Esophagus (tissue), 2 donors: ENCODE measurements around the gene ALDH2. TPM values are rescaled to one million over a fixed set of nuclear protein-coding genes. Genes with fewer than 3 reads are reported as not detected.

Experiments
- H3K27ac ChIP-seq, 2 donors: one replicate each; pipeline ENCODE4 v1.5.1; 2013; ENCODE audit warnings: low read depth in 2 of 2, mild to moderate bottlenecking in 2 of 2, inconsistent platforms in 1 of 2, low read length in 1 of 2, moderate library complexity in 1 of 2
- H3K27me3 ChIP-seq, 2 donors: one replicate each; pipeline ENCODE4 v1.6.1; 2013; ENCODE audit warnings: low read length in 2 of 2, control low read depth in 1 of 2, mild to moderate bottlenecking in 1 of 2; ENCODE audit not compliant: insufficient read depth in 2 of 2, control insufficient read depth in 1 of 2
- H3K36me3 ChIP-seq, 2 donors: one replicate each; pipeline ENCODE4 v1.6.1; 2013; ENCODE audit warnings: low read length in 1 of 2; ENCODE audit not compliant: control insufficient read depth in 2 of 2, insufficient read depth in 2 of 2
- H3K4me1 ChIP-seq, 2 donors: one replicate each; pipeline ENCODE4 v1.6.1; 2013; ENCODE audit warnings: low read length in 1 of 2; ENCODE audit not compliant: control insufficient read depth in 2 of 2, insufficient read depth in 2 of 2
- H3K4me3 ChIP-seq, 2 donors: one replicate each; pipeline ENCODE4 v1.5.1; 2013; ENCODE audit warnings: low read length in 2 of 2, mild to moderate bottlenecking in 2 of 2, low read depth in 1 of 2, moderate library complexity in 1 of 2
- H3K9me3 ChIP-seq, 2 donors: one replicate each; pipeline ENCODE4 v1.6.1; 2013; ENCODE audit warnings: mild to moderate bottlenecking in 2 of 2, low read depth in 1 of 2, low read length in 1 of 2, moderate library complexity in 1 of 2; ENCODE audit not compliant: control insufficient read depth in 2 of 2, insufficient read depth in 1 of 2
- WGBS, 2 donors: extraction: QIAGEN DNeasy Blood & Tissue Kit; methylation state at CpG; one replicate each; pipeline ENCODE4 v1.1.7; 2013; 5-methylcytosine and 5-hydroxymethylcytosine counted together
- polyA plus RNA-seq, 2 donors: library from polyadenylated mRNA; stranded (reverse); fragments of 200-250 nt; gene quantifications; one replicate each; pipeline ENCODE4 v1.2.3, GENCODE V29; 2013
- donor health status: healthy with polysubstance abuse.
- donor health status: Bipolar disorder and iron deficiency.

ALDH2 gene
- polyA plus RNA-seq, 2 donors, result 83.9 to 148 TPM

- Histone ChIP-seq H3K27me3 (no peaks in the 10 kb centered on the region), H3K36me3 (peaks cover 18 to 34% of the 10 kb centered on the region in 2 donors), H3K9me3 (no peaks in the 10 kb centered on the region), H3K4me3 (no peak overlapping the region), H3K4me1 (peaks cover 0 to 5% of the 10 kb centered on the region in 2 donors), H3K27ac (peak overlapping the region in 1 of 2 donors; percentile 50)
- 84 to 87% methylated on average over 3 of the region's 3 CpGs for WGBS, 2 donors
Measured at GRCh38 chr12:111792856-111793235, 26.1 kb downstream of the ALDH2 start.

DNA sequence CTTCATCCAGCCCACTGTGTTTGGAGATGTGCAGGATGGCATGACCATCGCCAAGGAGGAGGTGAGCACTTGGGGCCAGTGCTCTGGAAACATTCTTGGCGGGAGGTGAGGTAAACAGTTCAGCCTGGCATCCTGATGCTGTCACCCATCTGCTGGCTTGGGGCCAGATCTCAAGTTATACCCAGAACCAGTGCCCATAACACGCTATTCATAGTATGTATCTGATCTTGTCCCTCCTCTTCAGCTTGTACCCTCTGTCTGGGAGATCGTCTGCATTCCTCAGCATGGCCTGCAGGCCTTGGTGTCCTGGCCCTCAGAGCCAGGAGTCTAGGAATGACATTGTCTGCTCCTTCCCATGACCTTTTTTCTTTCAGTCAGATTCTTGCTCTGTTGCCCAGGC is 31.4 kb downstream of the ALDH2 start:
- Histone ChIP-seq H3K27me3 (no peaks in the 10 kb centered on the region), H3K9me3 (no peaks in the 10 kb centered on the region), H3K36me3 (peaks cover 16 to 24% of the 10 kb centered on the region in 2 donors), H3K4me1 (no peaks in the 10 kb centered on the region), H3K4me3 (no peak overlapping the region), H3K27ac (no peak overlapping the region)
- WGBS, 2 donors, result 78 to 81% methylated on average over 4 of the region's 4 CpGs

- Histone ChIP-seq H3K27ac (no peak overlapping the region), H3K4me1 (no peaks in the 10 kb centered on the region), H3K4me3 (no peak overlapping the region), H3K36me3 (peaks cover 16 to 24% of the 10 kb centered on the region in 2 donors), H3K9me3 (no peaks in the 10 kb centered on the region), H3K27me3 (no peaks in the 10 kb centered on the region)
- WGBS, 2 donors, result 94 to 97% methylated on average over 9 of the region's 9 CpGs
Measured at GRCh38 chr12:111799758-111800157, 33.0 kb downstream of the ALDH2 start.

GRCh38 chr12:111803038-111803626 is 36.4 kb downstream of the ALDH2 start:
- 92 to 94% methylated on average over 6 of the region's 6 CpGs for WGBS, 2 donors
- H3K27me3 ChIP-seq, result no peaks in the 10 kb centered on the region
- H3K9me3 ChIP-seq, result no peaks in the 10 kb centered on the region
- H3K4me1 ChIP-seq, result no peaks in the 10 kb centered on the region
- H3K27ac ChIP-seq, result no peak overlapping the region
- no peak overlapping the region for H3K4me3 ChIP-seq
- H3K36me3 ChIP-seq, result peaks cover 11 to 22% of the 10 kb centered on the region in 2 donors

DNA sequence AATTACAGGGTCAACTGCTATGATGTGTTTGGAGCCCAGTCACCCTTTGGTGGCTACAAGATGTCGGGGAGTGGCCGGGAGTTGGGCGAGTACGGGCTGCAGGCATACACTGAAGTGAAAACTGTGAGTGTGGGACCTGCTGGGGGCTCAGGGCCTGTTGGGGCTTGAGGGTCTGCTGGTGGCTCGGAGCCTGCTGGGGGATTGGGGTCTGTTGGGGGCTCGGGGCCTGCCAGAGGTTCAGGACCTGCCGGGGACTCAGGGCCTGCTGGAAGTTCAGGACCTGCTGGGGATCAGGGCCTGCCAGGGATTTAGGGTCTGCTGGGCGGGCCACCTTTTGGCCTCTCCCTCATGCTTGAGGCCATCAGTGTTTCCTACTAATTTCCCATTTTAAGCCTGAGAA is 37.1 kb downstream of the ALDH2 start:
- no peak overlapping the region for H3K4me3 ChIP-seq
- H3K36me3 ChIP-seq, result peaks cover 11 to 17% of the 10 kb centered on the region in 2 donors
- no peaks in the 10 kb centered on the region for H3K9me3 ChIP-seq
- no peak overlapping the region for H3K27ac ChIP-seq
- H3K4me1 ChIP-seq, result no peaks in the 10 kb centered on the region
- WGBS, 2 donors, result 96 to 97% methylated on average over 8 of the region's 8 CpGs
- no peaks in the 10 kb centered on the region for H3K27me3 ChIP-seq

- 78 to 79% methylated on average over 4 of the region's 4 CpGs for WGBS, 2 donors
- no peaks in the 10 kb centered on the region for H3K9me3 ChIP-seq
- no peak overlapping the region for H3K27ac ChIP-seq
- no peaks in the 10 kb centered on the region for H3K27me3 ChIP-seq
- no peak overlapping the region for H3K4me3 ChIP-seq
- peaks cover 3 to 8% of the 10 kb centered on the region in 2 donors for H3K36me3 ChIP-seq
- no peaks in the 10 kb centered on the region for H3K4me1 ChIP-seq
Measured at GRCh38 chr12:111806304-111806703, 39.6 kb downstream of the ALDH2 start.

- no peak overlapping the region for H3K27ac ChIP-seq
- H3K36me3 ChIP-seq, result peaks cover 3% of the 10 kb centered on the region in 2 donors
- H3K9me3 ChIP-seq, result no peaks in the 10 kb centered on the region
- no peaks in the 10 kb centered on the region for H3K27me3 ChIP-seq
- no peaks in the 10 kb centered on the region for H3K4me1 ChIP-seq
- H3K4me3 ChIP-seq, result no peak overlapping the region
- WGBS, 2 donors, result 84% methylated on average over 7 of the region's 7 CpGs
Measured at GRCh38 chr12:111807232-111807631, 40.5 kb downstream of the ALDH2 start.

GRCh38 chr12:111812881-111813741 is 46.4 kb downstream of the ALDH2 start:
- WGBS, 2 donors, result 17 to 19% methylated on average over 13 of the region's 13 CpGs
- H3K4me1 ChIP-seq, result no peaks in the 10 kb centered on the region
- no peak overlapping the region for H3K4me3 ChIP-seq
- peak overlapping the region in 1 of 2 donors; percentile 13 for H3K27ac ChIP-seq
- peaks cover 0 to 3% of the 10 kb centered on the region in 2 donors for H3K36me3 ChIP-seq
- no peaks in the 10 kb centered on the region for H3K9me3 ChIP-seq
- H3K27me3 ChIP-seq, result no peaks in the 10 kb centered on the region

- no peaks in the 10 kb centered on the region for H3K27me3 ChIP-seq
- H3K36me3 ChIP-seq, result no peaks in the 10 kb centered on the region
- H3K9me3 ChIP-seq, result no peaks in the 10 kb centered on the region
- no peak overlapping the region for H3K4me3 ChIP-seq
- no peak overlapping the region for H3K27ac ChIP-seq
- WGBS, 2 donors, result 77 to 82% methylated on average over 6 of the region's 6 CpGs
- H3K4me1 ChIP-seq, result no peaks in the 10 kb centered on the region
Measured at GRCh38 chr12:111816065-111816615, 49.4 kb downstream of the ALDH2 start.
